ENCODE data around the gene CRMP1.

DNA sequence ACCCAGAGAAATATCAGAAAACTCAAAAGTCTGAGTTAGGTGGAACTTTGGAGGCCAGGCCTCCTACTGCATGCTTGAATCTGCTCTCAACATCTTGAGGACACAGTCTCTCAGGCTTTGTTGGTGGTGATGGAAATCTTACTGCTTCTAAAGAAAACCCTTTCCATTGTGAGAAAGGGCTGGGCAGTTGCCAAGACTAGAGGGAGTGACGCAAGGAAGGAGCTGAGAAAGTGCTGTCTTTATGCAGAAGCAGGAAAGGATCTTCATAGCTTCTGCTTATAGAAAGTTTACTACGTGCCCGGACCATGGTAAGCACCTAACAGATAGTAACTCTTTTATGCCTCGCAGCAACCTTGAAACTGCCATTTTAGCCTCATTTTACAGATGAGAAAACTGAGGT is 2.4 kb upstream of the CRMP1 start:
- TF ChIP-seq EZH2 (IDR thresholded peaks at IDR 0.05; ENCODE audit: borderline replicate concordance, low read depth, low read length, severe bottlenecking) (no peak), CTCF (IDR thresholded peaks at IDR 0.05; ENCODE audit: borderline replicate concordance, extremely low read depth, low read length, poor library complexity, severe bottlenecking) (no peak)
